Measurements from ENCODE around the gene FAM111A. TPM values are rescaled to one million over a fixed set of nuclear protein-coding genes. Genes with fewer than 3 reads are reported as not detected.

The FAM111A gene
- total and polyA plus RNA-seq, 10 of the 15 experiments (the other 5 are each of a cell fraction or from before 2014, with no cell fraction given) = 26.6 to 95.0 (median 67.5) TPM

DNA sequence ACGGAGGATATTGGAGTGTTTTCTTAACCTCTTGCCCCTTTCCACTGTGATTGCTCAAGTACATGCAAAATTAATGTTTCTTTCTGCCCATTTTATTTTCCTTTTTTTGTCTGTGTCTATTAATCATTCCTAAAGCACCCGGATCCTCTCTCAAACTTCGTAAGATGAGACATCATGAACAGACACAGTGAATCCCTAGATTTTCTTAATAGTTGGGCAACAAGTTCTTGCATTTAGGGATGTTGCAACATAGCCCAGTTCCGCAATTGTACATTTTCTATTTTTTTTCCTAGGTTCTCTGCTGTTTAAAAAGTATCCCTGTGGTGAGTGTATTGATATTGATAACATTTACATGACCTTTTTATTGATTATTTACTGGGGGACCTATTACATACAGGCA is 2.9 kb downstream of the FAM111A start:
- in situ Hi-C loops (cut with MboI) (loop anchor here (5.0 kb wide), 1 partner anchor 568 kb away; the partner anchor contains the start of genes LPXN and ZFP91), intact Hi-C loops (cut with micrococcal nuclease; ENCODE audit: unreplicated experiment) (loop anchor here (2.0 kb wide), 1 partner anchor 61 kb away; no protein-coding TSS in a partner anchor)
- ATAC-seq (no peak), FAIRE-seq (no peak), DNase-seq (ENCODE audit: low read depth, low spot score) (no peak)
- Histone ChIP-seq H3K9ac (ENCODE audit: control insufficient read depth, insufficient read depth, low read length) (peak overlapping the region; percentile 92), H4K20me1 (ENCODE audit: control insufficient read depth, insufficient read depth) (no peaks in the 10 kb centered on the region), H3K79me2 (ENCODE audit: control insufficient read depth, insufficient read depth, low read length) (peaks cover 65% of the 10 kb centered on the region), H3K4me2 (ENCODE audit: control insufficient read depth, insufficient read depth) (peak overlapping the region; percentile 67), H3K9me3 (replicated peaks; ENCODE audit: control insufficient read depth, insufficient read depth, low read length) (no peaks in the 10 kb centered on the region), H3K4me1 (ENCODE audit: control insufficient read depth, insufficient read depth, low read length) (peaks cover 24% of the 10 kb centered on the region; the same call in 1 of the 2 replicates), H3K27me3 (replicated peaks in 1 of 2; ENCODE audit: control insufficient read depth in 2 of 2, insufficient read depth in 2 of 2, low read length in 1 of 2) (no peaks in the 10 kb centered on the region), H3K36me3 (ENCODE audit: control insufficient read depth in 2 of 2, insufficient read depth in 2 of 2, low read length in 1 of 2) (peaks cover 0 to 3% of the 10 kb centered on the region in 2 experiments; a peak in 2 of 4 replicates), H2AFZ (ENCODE audit: control insufficient read depth, low read depth, low read length) (no peak overlapping the region), H3K4me3 (peak overlapping the region; percentile 83), H3K27ac (ENCODE audit: control insufficient read depth, insufficient read depth) (peak overlapping the region; percentile 91)
- ChIA-PET RAD21 (ENCODE audit: unreplicated experiment) (interaction anchor here (1.3 to 5.9 kb wide), 3 partner anchors 12 to 29 kb away, joined by 4 to 80 read pairs (median 9); partner anchors contain the start of gene DTX4), SMC1A (ENCODE audit: uncharacterized antibody, unreplicated experiment) (interaction anchor here (0.8 to 4.2 kb wide), 8 partner anchors 10 to 87 kb away, joined by 3 to 36 read pairs (median 5); partner anchors contain the start of gene DTX4), POLR2A (interaction anchor here (0.6 to 2.4 kb wide), 3 partner anchors 29 to 84 kb away, joined by 6 to 20 read pairs (median 11); partner anchors contain the start of gene FAM111B), CTCF (interaction anchor here (1.5 to 12.0 kb wide), 6 partner anchors 10 to 87 kb away, joined by 5 to 250 read pairs (median 10); partner anchors contain the start of genes DTX4 and MPEG1)
- TF ChIP-seq RCOR1 (conservative IDR thresholded peaks at IDR 0.05; ENCODE audit: low read depth, low read length) (no peak), ZSCAN29 (IDR thresholded peaks at IDR 0.05) (no peak), RB1 (IDR thresholded peaks at IDR 0.05; ENCODE audit: borderline replicate concordance) (no peak), HCFC1 (IDR thresholded peaks at IDR 0.05; ENCODE audit: low read length) (no peak), NR2C2 (IDR thresholded peaks at IDR 0.05; ENCODE audit: borderline replicate concordance, control insufficient read depth, insufficient read length, low read depth) (no peak), BACH1 (IDR thresholded peaks at IDR 0.05; ENCODE audit: borderline replicate concordance) (no peak), KDM1A (IDR thresholded peaks at IDR 0.05; ENCODE audit: borderline replicate concordance) (no peak), CREB1 (IDR thresholded peaks at IDR 0.05; ENCODE audit: low read depth) (no peak), SRF (IDR thresholded peaks at IDR 0.05; ENCODE audit: low read depth in 2 of 2, low read length in 2 of 2) (no peak)
- TF ChIP-seq, protein P1, sequence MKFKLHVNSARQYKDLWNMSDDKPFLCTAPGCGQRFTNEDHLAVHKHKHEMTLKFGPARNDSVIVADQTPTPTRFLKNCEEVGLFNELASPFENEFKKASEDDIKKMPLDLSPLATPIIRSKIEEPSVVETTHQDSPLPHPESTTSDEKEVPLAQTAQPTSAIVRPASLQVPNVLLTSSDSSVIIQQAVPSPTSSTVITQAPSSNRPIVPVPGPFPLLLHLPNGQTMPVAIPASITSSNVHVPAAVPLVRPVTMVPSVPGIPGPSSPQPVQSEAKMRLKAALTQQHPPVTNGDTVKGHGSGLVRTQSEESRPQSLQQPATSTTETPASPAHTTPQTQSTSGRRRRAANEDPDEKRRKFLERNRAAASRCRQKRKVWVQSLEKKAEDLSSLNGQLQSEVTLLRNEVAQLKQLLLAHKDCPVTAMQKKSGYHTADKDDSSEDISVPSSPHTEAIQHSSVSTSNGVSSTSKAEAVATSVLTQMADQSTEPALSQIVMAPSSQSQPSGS (IDR thresholded peaks at IDR 0.05; ENCODE audit: low read length) = no peak
- TF ChIP-seq, protein P2, sequence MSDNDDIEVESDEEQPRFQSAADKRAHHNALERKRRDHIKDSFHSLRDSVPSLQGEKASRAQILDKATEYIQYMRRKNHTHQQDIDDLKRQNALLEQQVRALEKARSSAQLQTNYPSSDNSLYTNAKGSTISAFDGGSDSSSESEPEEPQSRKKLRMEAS (IDR thresholded peaks at IDR 0.05; ENCODE audit: low read depth, low read length) = no peak
- WGBS (ENCODE audit: insufficient coverage, insufficient replicate concordance, low lambda C conversion rate, missing lambda C conversion rate) = 21% methylated on average over 4 of the region's 4 CpGs
- BruUV-seq (replicated peaks) = TSS peak; percentile 57

All from GM12878 (cell line).